PFSK-1 (cell line): ENCODE data around the gene PRSS27.

ENCODE experiments used
- FOXP2 ChIP-seq: optimal IDR thresholded peaks from 2 replicates; pipeline ENCODE3; 2011; ENCODE audit warnings: borderline replicate concordance, control low read depth, inconsistent platforms; ENCODE audit not compliant: insufficient read depth; ENCODE audit errors: extremely low read length, extremely low read depth
- POLR2AphosphoS5 ChIP-seq: IDR thresholded peaks from 2 replicates; pipeline ENCODE4 v1.6.1; 2012; ENCODE audit warnings: low read depth, mild to moderate bottlenecking, control low read depth, low read length, moderate library complexity
- SIN3A ChIP-seq: IDR thresholded peaks from 2 replicates; pipeline ENCODE4 v1.6.1; 2012; ENCODE audit warnings: mild to moderate bottlenecking, low read length, moderate library complexity, borderline replicate concordance; ENCODE audit not compliant: insufficient read depth
- TAF1 ChIP-seq: IDR thresholded peaks from 2 replicates; pipeline ENCODE4 v1.6.1; 2012; ENCODE audit warnings: low read length, control low read depth, borderline replicate concordance; ENCODE audit not compliant: insufficient read depth
- TF ChIP-seq, protein P1 (sequence below), 2 experiments: IDR thresholded peaks; 2 replicates each; pipeline versions ENCODE4 v1.6.1 to v1.8.0; 2011 to 2012; ENCODE audit warnings: low read depth in 2 of 2, low read length in 2 of 2, control low read depth in 1 of 2, inconsistent platforms in 1 of 2, mild to moderate bottlenecking in 1 of 2, moderate library complexity in 1 of 2; ENCODE audit not compliant: insufficient read depth in 1 of 2

PRSS27 gene

DNA sequence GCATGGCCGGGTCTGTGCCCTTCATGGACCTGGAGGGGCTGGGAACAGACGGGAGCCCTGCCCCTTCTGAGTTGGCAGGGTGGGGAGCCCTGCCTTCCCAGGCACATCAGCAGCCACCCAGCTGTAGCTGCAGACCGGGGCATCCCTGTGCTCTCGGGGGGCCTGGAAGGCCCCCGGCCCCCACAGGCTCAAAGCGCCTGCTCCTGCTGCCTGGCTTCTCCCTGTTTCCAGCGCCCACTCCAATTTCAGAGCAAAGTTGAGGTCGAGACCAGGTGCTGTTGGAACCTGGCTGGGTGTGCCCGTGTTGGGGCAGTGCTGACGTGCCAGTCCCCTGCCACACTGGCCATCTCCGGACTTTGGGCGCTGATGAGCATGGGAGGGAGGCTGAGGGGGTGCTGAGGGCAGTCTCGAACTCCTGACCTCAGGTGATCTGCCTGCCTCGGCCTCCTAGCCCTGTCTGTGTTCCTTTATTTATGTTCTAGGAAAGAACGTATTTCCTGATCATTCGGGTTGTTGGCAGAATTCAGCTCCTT is 4.9 kb upstream of the PRSS27 start:
- TF ChIP-seq TAF1 = no peak
- no peak for TF ChIP-seq SIN3A
- TF ChIP-seq, protein P1, sequence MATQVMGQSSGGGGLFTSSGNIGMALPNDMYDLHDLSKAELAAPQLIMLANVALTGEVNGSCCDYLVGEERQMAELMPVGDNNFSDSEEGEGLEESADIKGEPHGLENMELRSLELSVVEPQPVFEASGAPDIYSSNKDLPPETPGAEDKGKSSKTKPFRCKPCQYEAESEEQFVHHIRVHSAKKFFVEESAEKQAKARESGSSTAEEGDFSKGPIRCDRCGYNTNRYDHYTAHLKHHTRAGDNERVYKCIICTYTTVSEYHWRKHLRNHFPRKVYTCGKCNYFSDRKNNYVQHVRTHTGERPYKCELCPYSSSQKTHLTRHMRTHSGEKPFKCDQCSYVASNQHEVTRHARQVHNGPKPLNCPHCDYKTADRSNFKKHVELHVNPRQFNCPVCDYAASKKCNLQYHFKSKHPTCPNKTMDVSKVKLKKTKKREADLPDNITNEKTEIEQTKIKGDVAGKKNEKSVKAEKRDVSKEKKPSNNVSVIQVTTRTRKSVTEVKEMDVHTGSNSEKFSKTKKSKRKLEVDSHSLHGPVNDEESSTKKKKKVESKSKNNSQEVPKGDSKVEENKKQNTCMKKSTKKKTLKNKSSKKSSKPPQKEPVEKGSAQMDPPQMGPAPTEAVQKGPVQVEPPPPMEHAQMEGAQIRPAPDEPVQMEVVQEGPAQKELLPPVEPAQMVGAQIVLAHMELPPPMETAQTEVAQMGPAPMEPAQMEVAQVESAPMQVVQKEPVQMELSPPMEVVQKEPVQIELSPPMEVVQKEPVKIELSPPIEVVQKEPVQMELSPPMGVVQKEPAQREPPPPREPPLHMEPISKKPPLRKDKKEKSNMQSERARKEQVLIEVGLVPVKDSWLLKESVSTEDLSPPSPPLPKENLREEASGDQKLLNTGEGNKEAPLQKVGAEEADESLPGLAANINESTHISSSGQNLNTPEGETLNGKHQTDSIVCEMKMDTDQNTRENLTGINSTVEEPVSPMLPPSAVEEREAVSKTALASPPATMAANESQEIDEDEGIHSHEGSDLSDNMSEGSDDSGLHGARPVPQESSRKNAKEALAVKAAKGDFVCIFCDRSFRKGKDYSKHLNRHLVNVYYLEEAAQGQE (IDR thresholded peaks at IDR 0.05; ENCODE audit: insufficient read depth in 1 of 2, low read depth in 2 of 2, low read length in 2 of 2) = no peak
- TF ChIP-seq POLR2AphosphoS5 = no peak
- TF ChIP-seq FOXP2 = no peak

DNA sequence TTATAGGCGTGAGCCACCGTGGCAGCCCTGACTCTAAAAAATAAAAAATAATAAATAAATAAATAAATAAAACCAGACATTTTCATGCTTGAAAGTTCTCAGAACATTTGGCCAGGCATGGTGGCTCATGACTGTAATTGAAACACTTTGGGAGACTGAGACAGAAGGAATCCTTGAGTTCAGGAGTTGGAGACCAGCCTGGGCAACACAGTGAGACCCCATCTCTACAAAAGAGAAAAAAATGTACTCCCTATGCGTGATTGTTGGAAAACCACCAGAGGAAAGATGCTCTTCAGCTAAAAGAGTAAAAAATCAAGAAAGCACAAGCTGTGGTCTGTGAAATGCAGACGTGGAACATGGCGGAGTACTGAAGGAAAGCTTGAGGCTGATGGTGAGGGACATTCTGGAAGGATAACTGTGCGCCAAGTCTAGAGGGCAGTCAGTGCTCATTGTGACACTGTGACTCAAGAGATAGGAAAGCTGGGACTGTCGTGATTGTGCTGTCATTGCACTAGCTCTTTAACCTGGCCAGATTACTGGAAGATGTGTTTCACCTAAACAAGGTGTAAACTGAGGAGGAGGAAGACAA is 4.2 kb upstream of the PRSS27 start:
- TF ChIP-seq FOXP2 = no peak
- no peak for TF ChIP-seq POLR2AphosphoS5
- TF ChIP-seq TAF1 = no peak
- no peak for TF ChIP-seq SIN3A

DNA sequence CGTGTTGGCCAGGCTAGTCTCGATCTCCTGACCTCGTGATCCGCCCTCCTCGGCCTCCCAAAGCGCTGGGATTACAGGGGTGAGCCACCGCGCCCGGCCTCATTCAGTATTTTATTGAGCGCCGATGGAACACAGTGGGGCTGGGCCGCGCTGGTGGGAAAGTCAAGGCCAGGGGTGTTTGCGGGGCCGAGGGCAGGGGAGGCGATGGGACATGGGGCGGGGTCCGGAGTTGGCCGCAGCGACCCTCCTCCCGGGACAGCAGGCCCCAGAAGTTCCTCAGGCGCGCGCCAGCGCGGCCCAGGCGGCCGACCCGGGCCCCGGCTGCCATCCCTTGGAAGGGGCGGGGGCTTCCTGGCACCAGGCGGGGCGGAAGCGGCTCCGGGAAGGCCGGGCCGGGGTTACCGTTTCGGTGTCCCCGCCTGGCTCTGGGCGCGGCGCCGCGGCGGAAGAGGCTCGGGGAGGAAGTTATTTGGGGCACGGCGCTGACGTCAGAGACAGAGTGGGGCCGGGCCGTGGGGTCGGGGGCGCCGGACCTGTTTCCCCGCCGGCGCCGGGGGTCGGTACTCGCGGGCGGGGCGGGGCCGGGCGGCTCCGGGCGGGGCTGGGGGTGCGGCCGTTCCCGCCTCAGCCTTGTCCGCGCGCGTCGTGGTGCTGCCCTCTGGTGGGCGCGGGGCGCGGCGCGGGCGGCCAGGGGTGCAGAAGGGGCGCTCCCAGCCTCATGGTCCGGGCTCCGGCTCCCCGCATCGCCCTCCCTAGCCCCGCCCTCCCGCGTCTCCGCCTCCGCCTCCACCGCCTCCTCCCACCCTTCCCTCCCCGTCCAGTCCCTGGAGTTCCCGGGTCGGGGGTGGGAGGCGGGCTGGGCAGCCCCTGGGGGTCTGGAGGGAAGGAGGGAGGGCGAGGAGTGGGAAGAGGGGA is 952 bp upstream of the PRSS27 start:
- no peak for TF ChIP-seq FOXP2
- TF ChIP-seq, protein P1 (IDR thresholded peaks at IDR 0.05; ENCODE audit: insufficient read depth in 1 of 2, low read depth in 2 of 2, low read length in 2 of 2) = no peak
- peak; percentile 14; the same call in 1 of the 2 replicates for TF ChIP-seq SIN3A
- TF ChIP-seq TAF1 = no peak
- TF ChIP-seq POLR2AphosphoS5 = peak; percentile 59; the same call in 1 of the 2 replicates

DNA sequence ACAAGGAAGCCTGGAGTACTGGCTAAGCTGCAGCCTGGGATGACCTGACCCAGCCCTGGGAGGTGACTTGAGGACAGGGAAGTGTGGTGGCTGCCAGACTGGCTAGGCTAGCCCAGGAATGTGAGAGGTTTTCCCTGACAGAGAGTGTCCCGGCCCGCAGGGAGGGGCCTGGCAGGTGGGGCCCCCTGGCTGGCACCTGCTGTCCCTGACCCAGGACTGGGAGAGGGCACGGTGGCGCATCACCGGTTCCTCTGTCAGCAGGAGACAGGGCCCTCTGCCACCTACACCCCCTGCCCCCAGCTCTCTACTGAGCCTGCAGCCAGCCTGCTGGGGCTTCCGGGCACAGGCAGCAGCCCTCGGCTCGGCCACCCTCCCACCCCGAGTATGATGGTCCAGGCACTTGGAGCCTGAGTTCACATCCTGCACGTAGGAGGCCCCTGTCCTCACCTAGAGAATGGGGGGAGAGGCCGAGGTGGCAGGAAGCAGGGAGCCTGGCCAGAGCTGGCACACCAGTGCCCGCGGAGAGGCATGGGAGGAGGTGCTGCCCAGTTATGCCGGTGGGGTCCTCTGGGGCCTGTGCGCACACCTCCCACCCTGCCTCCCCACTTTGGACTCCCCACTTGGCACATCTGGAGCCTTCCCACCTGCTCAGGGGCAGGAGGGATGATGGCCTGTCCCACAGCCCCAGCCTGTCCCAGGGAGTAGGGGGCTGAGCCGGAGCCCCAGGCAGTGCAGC is 528 bp downstream of the PRSS27 start:
- TF ChIP-seq, protein P1 (IDR thresholded peaks at IDR 0.05; ENCODE audit: insufficient read depth in 1 of 2, low read depth in 2 of 2, low read length in 2 of 2) = no peak
- TF ChIP-seq POLR2AphosphoS5 = no peak
- no peak for TF ChIP-seq FOXP2
- TF ChIP-seq SIN3A = no peak
- TF ChIP-seq TAF1 = no peak
